BE2C (cell line): ENCODE results near the gene NXPH4.

Experiments
- DNase-seq: peaks from one replicate; pipeline ENCODE4 v3.0.0-alpha.2; 2020
- H3K27me3 ChIP-seq: fragments of 250-450 bp; sonication (Bioruptor Pico); 2 replicates; pipeline ENCODE4 v1.5.1; 2020; ENCODE audit warnings: mild to moderate bottlenecking
- H3K36me3 ChIP-seq: fragments of 250-450 bp; sonication (Bioruptor Pico); 2 replicates; pipeline ENCODE4 v1.5.1; 2020; ENCODE audit warnings: mild to moderate bottlenecking
- H3K4me1 ChIP-seq: fragments of 250-450 bp; sonication (Bioruptor Pico); 2 replicates; pipeline ENCODE4 v1.5.1; 2020
- H3K4me3 ChIP-seq: 2 replicates; pipeline ENCODE4 v1.5.1; 2011; ENCODE audit warnings: low read depth, low read length
- H3K9me3 ChIP-seq: fragments of 250-450 bp; sonication (Bioruptor Pico); 2 replicates; pipeline ENCODE4 v1.5.1; 2020
- TF ChIP-seq, protein P1 (sequence below): IDR thresholded peaks from 2 replicates; pipeline ENCODE4 v1.5.1; 2012; ENCODE audit warnings: mild to moderate bottlenecking, low read depth, low read length

NXPH4 gene

DNA sequence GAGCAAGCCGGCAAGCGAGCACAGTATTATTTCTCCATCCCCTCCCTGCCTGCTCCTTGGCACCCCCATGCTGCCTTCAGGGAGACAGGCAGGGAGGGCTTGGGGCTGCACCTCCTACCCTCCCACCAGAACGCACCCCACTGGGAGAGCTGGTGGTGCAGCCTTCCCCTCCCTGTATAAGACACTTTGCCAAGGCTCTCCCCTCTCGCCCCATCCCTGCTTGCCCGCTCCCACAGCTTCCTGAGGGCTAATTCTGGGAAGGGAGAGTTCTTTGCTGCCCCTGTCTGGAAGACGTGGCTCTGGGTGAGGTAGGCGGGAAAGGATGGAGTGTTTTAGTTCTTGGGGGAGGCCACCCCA is 3.9 kb upstream of the NXPH4 start:
- Histone ChIP-seq H3K36me3 (no peaks in the 10 kb centered on the region), H3K27me3 (peaks cover 43% of the 10 kb centered on the region), H3K4me1 (no peaks in the 10 kb centered on the region; the same call in 1 of the 2 replicates)

DNA sequence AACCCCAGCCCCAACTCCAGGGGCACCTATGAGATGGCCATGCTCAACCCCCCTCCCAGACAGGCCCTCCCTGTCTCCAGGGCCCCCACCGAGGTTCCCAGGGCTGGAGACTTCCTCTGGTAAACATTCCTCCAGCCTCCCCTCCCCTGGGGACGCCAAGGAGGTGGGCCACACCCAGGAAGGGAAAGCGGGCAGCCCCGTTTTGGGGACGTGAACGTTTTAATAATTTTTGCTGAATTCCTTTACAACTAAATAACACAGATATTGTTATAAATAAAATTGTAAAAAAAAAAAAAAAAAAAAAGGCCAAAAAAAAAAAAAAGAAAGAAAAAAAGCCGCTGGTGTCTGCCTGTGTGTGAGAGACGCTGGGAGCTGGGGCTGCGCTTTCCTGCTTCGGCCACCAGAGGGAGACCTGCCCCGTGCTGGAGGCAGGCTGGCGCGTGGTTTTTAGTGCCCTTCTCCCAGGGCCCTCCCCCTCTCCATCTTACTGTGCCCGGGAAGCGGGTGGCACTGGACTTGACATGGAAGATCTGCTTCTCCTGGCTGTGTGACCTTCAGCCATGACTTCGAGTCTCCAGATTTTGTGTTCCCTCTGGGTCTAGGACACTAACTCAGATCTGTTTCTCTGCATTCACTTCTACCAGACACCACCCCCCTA is 3.4 kb upstream of the NXPH4 start:
- DNase-seq, result peak; percentile 84
- Histone ChIP-seq H3K4me3 (no peak overlapping the region), H3K36me3 (no peaks in the 10 kb centered on the region), H3K4me1 (no peaks in the 10 kb centered on the region; the same call in 1 of the 2 replicates), H3K9me3 (no peaks in the 10 kb centered on the region), H3K27me3 (peaks cover 48% of the 10 kb centered on the region)
- TF ChIP-seq, protein P1, sequence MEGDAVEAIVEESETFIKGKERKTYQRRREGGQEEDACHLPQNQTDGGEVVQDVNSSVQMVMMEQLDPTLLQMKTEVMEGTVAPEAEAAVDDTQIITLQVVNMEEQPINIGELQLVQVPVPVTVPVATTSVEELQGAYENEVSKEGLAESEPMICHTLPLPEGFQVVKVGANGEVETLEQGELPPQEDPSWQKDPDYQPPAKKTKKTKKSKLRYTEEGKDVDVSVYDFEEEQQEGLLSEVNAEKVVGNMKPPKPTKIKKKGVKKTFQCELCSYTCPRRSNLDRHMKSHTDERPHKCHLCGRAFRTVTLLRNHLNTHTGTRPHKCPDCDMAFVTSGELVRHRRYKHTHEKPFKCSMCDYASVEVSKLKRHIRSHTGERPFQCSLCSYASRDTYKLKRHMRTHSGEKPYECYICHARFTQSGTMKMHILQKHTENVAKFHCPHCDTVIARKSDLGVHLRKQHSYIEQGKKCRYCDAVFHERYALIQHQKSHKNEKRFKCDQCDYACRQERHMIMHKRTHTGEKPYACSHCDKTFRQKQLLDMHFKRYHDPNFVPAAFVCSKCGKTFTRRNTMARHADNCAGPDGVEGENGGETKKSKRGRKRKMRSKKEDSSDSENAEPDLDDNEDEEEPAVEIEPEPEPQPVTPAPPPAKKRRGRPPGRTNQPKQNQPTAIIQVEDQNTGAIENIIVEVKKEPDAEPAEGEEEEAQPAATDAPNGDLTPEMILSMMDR, result peak; percentile 90

More for the DNA sequence above, 3.9 kb upstream of the NXPH4 start:
- Histone ChIP-seq H3K4me3 (no peak overlapping the region), H3K9me3 (no peaks in the 10 kb centered on the region)
- TF ChIP-seq, protein P1, result no peak
- no peak for DNase-seq

DNA sequence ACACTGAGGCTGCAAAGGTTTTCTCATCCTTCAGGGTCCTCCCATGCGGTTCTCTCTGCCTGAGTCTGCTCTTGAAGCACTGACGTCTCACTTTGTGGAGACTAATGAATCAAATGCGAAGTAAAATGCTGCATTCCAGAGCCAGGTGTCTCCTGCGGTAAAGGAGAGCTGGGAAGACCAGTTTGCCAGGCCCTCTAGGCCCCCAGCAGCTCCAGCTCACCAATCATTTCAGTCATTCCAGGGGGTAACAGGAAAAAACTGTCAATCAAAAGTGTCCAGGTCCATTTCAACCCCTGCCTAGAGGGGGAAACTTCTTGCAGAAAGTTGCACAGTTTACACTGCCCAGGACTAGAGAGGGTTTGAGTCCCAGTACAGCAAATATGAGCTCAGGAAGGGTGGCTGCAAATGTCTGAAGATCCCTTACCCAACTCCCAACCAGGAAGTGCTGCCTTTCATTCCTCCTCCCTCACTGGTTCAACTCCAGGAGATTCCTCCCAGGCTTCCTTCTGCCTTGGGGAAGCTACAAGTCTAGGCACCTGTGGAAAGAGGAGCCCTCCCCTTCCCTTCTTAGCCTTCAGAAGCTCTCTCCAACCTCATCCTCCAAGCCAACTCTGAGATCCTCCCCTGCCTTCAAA is 2.7 kb upstream of the NXPH4 start:
- peaks cover 55% of the 10 kb centered on the region for H3K27me3 ChIP-seq
- no peaks in the 10 kb centered on the region; the same call in 1 of the 2 replicates for H3K4me1 ChIP-seq
- H3K9me3 ChIP-seq, result no peaks in the 10 kb centered on the region
- H3K36me3 ChIP-seq, result no peaks in the 10 kb centered on the region
- TF ChIP-seq, protein P1, result no peak
- H3K4me3 ChIP-seq, result no peak overlapping the region
- DNase-seq, result no peak

DNA sequence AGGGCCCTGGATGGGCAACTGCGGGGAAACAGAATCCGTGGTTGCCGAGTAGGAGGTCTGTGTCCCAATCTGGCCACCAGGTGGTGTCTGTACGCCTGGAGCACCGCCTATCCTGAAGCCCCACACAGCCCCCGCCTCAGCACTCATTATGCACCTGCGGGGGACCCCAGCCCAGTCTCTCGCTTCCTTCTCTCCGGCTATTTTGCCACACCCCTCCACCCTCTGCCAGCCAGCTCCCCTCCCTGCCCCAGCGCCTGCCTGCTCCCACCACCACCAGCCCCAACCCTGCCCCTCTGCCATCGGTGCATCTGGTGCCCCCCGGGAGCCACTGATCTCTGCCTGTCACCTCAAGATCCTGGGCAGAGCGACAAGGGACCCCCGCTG is 2.2 kb upstream of the NXPH4 start:
- peaks cover 60% of the 10 kb centered on the region for H3K27me3 ChIP-seq
- H3K4me1 ChIP-seq, result no peaks in the 10 kb centered on the region; the same call in 1 of the 2 replicates
- no peak overlapping the region for H3K4me3 ChIP-seq
- peak; percentile 77 for DNase-seq
- H3K36me3 ChIP-seq, result no peaks in the 10 kb centered on the region
- no peaks in the 10 kb centered on the region for H3K9me3 ChIP-seq
- TF ChIP-seq, protein P1, result peak; percentile 84

DNA sequence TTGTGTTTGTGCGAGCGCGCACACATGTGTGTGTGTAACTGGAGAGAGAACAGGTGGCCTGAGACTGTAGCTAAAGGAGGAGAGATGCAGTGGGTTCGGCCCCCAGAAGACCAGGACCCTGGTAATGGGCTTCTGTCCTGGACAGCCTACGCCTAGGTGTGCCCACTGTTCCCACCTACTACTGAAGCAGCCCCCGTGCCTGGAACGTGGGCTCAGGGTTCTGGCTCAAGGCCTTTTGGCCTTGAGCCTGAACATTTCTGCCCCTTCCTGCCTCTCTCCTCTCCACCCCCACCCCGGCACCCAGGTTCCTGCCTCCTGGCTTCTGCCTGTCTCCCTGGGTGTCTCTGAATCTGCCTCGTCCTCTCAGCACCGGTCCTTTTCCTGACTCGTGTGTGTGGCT is 1.5 kb upstream of the NXPH4 start:
- TF ChIP-seq, protein P1, result no peak
- Histone ChIP-seq H3K4me1 (no peaks in the 10 kb centered on the region; the same call in 1 of the 2 replicates), H3K4me3 (no peak overlapping the region), H3K36me3 (no peaks in the 10 kb centered on the region), H3K9me3 (no peaks in the 10 kb centered on the region), H3K27me3 (peaks cover 66% of the 10 kb centered on the region)
- DNase-seq, result no peak

DNA sequence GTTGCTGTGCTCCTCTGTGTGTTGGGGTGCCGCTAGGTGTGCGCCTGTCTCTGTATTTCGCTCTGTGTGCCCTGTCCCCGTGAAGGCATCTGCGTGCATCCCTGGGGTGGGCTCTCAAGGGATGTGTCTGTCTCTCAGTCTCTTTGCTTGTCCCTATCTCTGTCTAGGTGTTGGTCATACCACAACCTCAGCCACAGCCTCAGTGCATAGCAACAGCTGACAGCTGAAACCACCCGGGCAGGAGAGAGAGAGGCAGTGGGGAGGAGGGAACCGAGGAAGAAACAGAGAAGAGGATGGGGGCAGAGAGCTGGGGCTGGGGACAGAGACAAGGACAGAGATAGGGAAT is 953 bp upstream of the NXPH4 start:
- Histone ChIP-seq H3K27me3 (peaks cover 71% of the 10 kb centered on the region), H3K36me3 (no peaks in the 10 kb centered on the region), H3K9me3 (no peaks in the 10 kb centered on the region), H3K4me1 (no peaks in the 10 kb centered on the region; the same call in 1 of the 2 replicates), H3K4me3 (no peak overlapping the region)
- DNase-seq, result no peak
- TF ChIP-seq, protein P1, result no peak
